ENCODE measurements around the gene BCAR3.

BCAR3 gene

DNA sequence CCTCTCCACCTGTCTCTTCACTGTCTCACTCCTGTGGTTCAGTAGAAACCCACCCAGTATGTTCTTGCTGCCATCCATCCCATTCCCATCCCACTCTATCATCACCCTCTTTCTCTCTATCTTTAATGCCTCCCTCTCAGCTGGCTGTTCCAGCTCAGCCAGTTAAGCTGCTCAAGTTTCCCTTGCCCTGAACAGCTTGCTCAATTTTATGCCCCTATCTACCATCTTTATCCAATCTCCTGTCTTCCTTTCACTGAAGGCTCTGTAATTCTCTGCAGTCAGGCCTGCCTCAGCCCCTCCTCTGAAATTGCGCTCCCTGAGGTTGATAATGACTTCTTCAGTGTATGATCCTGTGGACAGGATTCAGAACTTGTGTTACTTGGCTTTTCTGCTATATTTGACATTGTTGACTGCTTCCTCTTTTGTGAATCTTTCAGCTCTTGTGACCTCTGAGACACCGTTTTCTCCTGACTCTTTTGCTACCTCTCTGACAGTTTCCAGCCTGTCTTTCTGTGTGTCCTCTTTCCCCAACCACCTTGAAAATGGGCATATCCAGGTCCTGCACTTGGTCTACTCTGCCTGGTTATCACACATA, 13.9 kb upstream of the BCAR3 start:
- Histone ChIP-seq H3K27me3 (ENCODE audit: insufficient read depth, low read length) (no peaks in the 10 kb centered on the region), H3K4me1 (ENCODE audit: insufficient read depth, low read length) (peaks cover 10% of the 10 kb centered on the region; the same call in 1 of the 2 replicates), H3K4me3 (ENCODE audit: low read length) (no peak overlapping the region), H3K27ac (ENCODE audit: low read depth, low read length) (no peak overlapping the region), H3K9ac (ENCODE audit: low read depth, low read length) (no peak overlapping the region), H3K9me3 (ENCODE audit: insufficient read depth, low read depth, low read length) (no peaks in the 10 kb centered on the region), H3K36me3 (ENCODE audit: insufficient read depth, low read length) (no peaks in the 10 kb centered on the region)
- WGBS = 96% methylated on average over 2 of the region's 2 CpGs

DNA sequence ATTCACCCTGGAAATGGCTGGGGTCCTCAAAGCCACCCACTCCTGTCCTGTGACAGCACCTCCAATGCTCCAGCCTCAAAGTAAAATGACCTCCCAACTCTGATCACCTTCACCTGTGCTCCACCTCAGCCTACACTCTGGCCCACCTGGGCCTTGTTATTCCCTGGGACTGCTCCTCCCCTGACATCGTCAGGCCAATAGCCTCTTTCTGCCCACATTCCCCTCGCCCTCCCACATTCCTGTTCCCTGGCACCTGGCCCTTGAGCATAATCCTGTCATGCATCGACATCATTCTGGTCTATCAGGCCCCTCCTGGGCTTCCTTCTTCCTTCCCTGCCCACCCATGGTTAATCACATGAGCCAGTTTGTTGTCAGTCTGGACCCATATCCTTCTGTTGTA, 13.2 kb upstream of the BCAR3 start:
- no peak overlapping the region for H3K9ac ChIP-seq (ENCODE audit: low read depth, low read length)
- 90% methylated on average over 3 of the region's 3 CpGs for WGBS
- no peak overlapping the region for H3K27ac ChIP-seq (ENCODE audit: low read depth, low read length)
- H3K4me1 ChIP-seq (ENCODE audit: insufficient read depth, low read length) = peaks cover 10% of the 10 kb centered on the region; the same call in 1 of the 2 replicates
- no peaks in the 10 kb centered on the region for H3K27me3 ChIP-seq (ENCODE audit: insufficient read depth, low read length)
- H3K36me3 ChIP-seq (ENCODE audit: insufficient read depth, low read length) = no peaks in the 10 kb centered on the region
- H3K4me3 ChIP-seq (ENCODE audit: low read length) = no peak overlapping the region
- H3K9me3 ChIP-seq (ENCODE audit: insufficient read depth, low read depth, low read length) = no peaks in the 10 kb centered on the region

DNA sequence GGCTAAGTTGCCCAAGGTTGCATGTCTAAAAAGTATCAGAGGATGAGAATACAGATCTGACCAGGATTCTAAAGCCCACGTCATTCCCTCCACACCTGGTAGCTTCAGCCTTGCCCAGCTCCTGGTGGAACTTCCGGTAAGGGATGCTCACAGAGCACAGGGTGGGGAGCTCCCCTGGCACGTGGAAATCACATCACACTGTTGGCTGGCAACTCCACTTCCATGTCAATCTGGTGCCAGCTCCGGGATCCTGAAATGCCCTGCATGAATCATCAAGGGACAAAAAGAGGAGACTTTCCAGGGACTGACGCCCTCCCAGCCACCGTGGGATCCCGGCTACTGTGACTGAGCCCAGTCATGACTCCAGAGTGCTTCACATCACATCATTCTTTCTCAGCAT, 12.4 kb upstream of the BCAR3 start:
- Histone ChIP-seq H3K4me3 (ENCODE audit: low read length) (no peak overlapping the region), H3K36me3 (ENCODE audit: insufficient read depth, low read length) (no peaks in the 10 kb centered on the region), H3K4me1 (ENCODE audit: insufficient read depth, low read length) (peaks cover 14% of the 10 kb centered on the region; the same call in 1 of the 2 replicates), H3K27ac (ENCODE audit: low read depth, low read length) (no peak overlapping the region), H3K27me3 (ENCODE audit: insufficient read depth, low read length) (no peaks in the 10 kb centered on the region), H3K9ac (ENCODE audit: low read depth, low read length) (no peak overlapping the region), H3K9me3 (ENCODE audit: insufficient read depth, low read depth, low read length) (no peaks in the 10 kb centered on the region)
- WGBS = 86% methylated on average over 7 of the region's 7 CpGs

DNA sequence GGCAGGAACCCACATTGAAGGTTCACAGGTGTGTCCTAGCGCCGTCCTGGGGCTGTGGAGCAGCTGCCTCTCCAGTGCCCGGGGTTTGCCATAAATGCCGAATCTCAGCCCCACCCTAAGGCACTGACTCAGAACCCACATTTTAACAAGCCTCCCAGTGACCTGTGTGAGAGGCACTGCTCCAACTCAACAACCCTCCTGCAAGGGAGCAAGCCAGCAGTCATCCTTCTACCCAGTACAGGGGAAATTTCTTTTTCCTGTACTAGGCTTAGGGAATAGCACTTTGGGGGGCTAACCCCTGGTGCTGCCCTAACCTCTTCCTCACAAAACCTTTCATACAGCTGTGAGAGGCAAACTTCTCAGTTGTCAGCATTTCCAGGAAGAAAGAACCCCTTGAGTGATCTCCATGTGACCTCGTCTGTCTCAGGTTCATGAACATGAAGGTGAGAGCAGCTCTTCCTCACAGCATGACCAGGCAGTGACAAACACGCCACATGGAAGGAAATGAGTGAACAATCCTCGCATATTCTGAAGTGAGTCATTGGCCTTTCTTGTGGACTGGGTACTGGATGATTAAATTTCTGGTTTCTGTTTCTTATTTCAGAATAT, 11.4 kb upstream of the BCAR3 start:
- Histone ChIP-seq H3K4me3 (ENCODE audit: low read length) (no peak overlapping the region), H3K27me3 (ENCODE audit: insufficient read depth, low read length) (no peaks in the 10 kb centered on the region), H3K27ac (ENCODE audit: low read depth, low read length) (no peak overlapping the region), H3K9ac (ENCODE audit: low read depth, low read length) (no peak overlapping the region), H3K9me3 (ENCODE audit: insufficient read depth, low read depth, low read length) (no peaks in the 10 kb centered on the region), H3K4me1 (ENCODE audit: insufficient read depth, low read length) (peaks cover 14% of the 10 kb centered on the region; the same call in 1 of the 2 replicates), H3K36me3 (ENCODE audit: insufficient read depth, low read length) (no peaks in the 10 kb centered on the region)
- 89% methylated on average over 7 of the region's 7 CpGs for WGBS

DNA sequence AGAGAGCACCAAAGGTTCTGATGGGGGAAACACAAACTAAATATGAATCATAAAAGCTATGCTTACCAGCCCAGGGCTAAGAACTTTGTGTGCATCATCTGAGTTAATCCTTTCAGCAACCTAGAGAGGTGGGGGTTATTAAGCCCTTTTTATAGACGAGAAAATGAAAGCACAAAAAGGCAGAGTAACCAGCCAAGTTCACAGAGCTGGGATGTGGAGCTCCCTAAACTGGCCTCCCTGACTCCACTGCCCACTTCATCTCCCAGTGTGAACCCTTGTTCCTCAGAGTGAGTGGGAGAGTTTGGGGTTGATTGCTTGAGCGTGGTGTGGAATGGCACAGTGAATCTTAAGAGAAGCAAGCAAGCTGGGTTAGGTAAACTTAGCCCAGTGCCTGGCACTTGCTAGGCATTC, 10.8 kb upstream of the BCAR3 start:
- Histone ChIP-seq H3K9ac (ENCODE audit: low read depth, low read length) (no peak overlapping the region), H3K36me3 (ENCODE audit: insufficient read depth, low read length) (no peaks in the 10 kb centered on the region), H3K27ac (ENCODE audit: low read depth, low read length) (no peak overlapping the region), H3K9me3 (ENCODE audit: insufficient read depth, low read depth, low read length) (no peaks in the 10 kb centered on the region), H3K4me3 (ENCODE audit: low read length) (no peak overlapping the region), H3K4me1 (ENCODE audit: insufficient read depth, low read length) (peaks cover 14% of the 10 kb centered on the region; the same call in 1 of the 2 replicates), H3K27me3 (ENCODE audit: insufficient read depth, low read length) (no peaks in the 10 kb centered on the region)
- 87% methylated on average over 2 of the region's 2 CpGs for WGBS

DNA sequence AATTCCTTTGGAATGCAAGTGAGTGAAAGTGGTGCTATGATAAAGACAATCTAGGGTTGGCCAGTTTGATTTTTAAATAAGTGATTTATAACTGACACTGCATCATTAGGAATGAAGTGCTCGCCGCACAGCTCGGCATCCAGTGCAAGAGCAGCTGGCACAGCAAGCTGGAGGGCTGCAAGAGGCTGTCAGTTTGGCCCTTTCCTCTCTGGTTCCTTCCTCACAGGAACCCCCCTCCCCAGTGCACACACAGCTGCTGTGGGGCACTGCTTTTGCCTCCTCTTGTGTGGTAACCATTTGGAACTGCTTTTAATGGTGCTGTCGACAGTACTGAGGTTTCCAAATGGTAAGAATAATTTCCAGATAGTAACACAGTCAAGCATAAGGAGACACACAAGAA, 10.4 kb upstream of the BCAR3 start:
- Histone ChIP-seq H3K36me3 (ENCODE audit: insufficient read depth, low read length) (no peaks in the 10 kb centered on the region), H3K27me3 (ENCODE audit: insufficient read depth, low read length) (no peaks in the 10 kb centered on the region), H3K9me3 (ENCODE audit: insufficient read depth, low read depth, low read length) (no peaks in the 10 kb centered on the region), H3K4me1 (ENCODE audit: insufficient read depth, low read length) (peaks cover 14% of the 10 kb centered on the region; the same call in 1 of the 2 replicates), H3K4me3 (ENCODE audit: low read length) (no peak overlapping the region), H3K27ac (ENCODE audit: low read depth, low read length) (no peak overlapping the region), H3K9ac (ENCODE audit: low read depth, low read length) (no peak overlapping the region)
- 85% methylated on average over 4 of the region's 4 CpGs for WGBS

DNA sequence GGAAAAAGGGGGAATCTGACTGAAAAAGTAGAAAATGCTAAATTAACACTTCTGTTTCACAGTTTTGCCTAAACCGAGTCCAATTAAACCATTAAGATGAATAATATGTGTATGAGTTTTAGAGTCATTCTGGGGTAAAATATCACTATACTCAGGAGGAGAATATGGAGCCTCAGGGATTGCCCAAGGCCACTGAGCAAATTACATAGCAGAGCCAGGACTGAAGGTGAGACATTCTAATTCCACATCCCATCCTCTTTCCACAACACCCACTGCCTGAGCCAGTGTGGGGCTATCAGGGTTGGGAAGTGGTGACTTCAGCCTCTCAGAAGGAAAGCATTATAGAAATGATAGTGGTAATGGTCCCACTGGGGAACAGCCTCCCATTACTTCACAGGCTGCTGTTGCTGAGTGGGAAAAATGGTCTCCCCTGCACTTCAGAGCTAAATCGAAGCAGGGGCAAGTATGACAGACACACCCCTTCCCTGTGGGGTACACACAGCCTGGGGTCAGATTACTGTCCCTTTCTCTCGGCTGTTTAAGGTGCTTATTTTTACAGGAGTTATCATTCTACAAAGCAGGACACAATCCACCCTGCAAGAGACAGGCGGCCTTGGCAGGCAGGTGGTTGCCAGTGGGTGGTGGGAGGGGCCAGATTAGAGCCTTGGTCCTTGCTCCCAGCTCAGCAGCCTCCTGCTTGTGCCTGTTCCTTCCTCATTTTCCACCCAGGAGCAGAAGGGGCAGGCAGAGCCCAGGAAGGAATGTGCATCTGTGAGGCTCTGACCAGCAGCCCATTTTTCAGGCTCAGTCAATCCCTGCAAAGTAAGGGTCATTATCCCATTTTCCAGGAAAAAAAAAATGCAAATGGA, 9.5 kb upstream of the BCAR3 start:
- no peak overlapping the region for H3K9ac ChIP-seq (ENCODE audit: low read depth, low read length)
- no peak overlapping the region for H3K27ac ChIP-seq (ENCODE audit: low read depth, low read length)
- no peaks in the 10 kb centered on the region for H3K9me3 ChIP-seq (ENCODE audit: insufficient read depth, low read depth, low read length)
- no peaks in the 10 kb centered on the region for H3K36me3 ChIP-seq (ENCODE audit: insufficient read depth, low read length)
- WGBS = 58% methylated on average over 1 of the region's 4 CpGs
- no peaks in the 10 kb centered on the region for H3K27me3 ChIP-seq (ENCODE audit: insufficient read depth, low read length)
- H3K4me3 ChIP-seq (ENCODE audit: low read length) = no peak overlapping the region
- peaks cover 14% of the 10 kb centered on the region; the same call in 1 of the 2 replicates for H3K4me1 ChIP-seq (ENCODE audit: insufficient read depth, low read length)

DNA sequence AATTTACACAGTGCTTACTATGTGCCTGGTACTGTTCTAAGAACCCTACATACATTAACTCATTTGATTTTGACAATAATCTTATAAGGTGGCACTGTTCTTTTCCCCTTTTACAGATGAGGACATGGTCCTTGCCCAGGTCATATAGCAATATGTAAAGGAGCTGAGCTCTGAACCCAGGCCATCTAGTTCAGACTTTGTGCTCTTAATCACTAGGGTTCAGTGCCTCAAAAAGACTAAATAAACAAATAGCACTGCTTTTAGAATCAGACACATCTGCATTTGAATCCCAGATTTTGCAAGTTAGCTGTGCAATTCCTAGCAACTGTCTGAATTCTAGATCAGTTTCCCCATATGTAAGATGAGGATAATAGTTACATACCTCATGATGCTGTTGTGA, 8.7 kb upstream of the BCAR3 start:
- Histone ChIP-seq H3K9ac (ENCODE audit: low read depth, low read length) (no peak overlapping the region), H3K27me3 (ENCODE audit: insufficient read depth, low read length) (no peaks in the 10 kb centered on the region), H3K36me3 (ENCODE audit: insufficient read depth, low read length) (no peaks in the 10 kb centered on the region), H3K9me3 (ENCODE audit: insufficient read depth, low read depth, low read length) (no peaks in the 10 kb centered on the region), H3K4me3 (ENCODE audit: low read length) (no peak overlapping the region), H3K4me1 (ENCODE audit: insufficient read depth, low read length) (peaks cover 14% of the 10 kb centered on the region; the same call in 1 of the 2 replicates), H3K27ac (ENCODE audit: low read depth, low read length) (no peak overlapping the region)

DNA sequence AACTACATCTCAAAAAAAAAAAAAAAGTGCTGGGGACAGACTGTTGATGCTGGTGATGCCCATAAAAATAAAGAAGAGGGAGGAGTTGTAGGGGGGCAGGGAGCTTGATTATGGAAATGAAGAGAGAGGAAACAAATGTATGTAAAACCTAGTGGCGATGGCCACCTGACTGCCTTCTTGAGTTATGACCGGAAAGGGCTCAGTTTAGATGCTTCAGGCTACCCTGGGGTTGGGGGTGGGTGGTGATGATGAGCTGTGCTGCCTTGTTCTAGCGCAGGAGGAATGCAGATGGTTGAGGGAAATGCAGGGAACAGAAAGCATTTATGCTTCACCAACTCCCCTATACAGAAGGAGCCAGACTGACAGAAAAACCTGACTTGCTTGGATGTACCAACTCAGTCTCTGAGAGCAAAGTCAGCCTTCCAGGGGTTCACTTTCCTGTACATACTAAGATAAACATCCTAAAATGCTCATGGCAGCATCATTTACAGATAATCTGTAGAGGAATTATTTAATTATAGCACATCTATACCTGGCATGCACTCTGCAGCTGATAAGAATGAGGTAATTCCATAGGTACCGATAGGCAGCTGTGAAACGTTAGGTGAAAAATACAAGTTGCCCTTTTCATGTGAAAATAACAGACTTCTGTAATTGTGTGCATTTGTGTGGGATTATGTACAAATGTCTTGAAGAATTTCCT, 8.0 kb upstream of the BCAR3 start:
- no peak overlapping the region for H3K4me3 ChIP-seq (ENCODE audit: low read length)
- WGBS = 84% methylated on average over 5 of the region's 5 CpGs
- H3K9me3 ChIP-seq (ENCODE audit: insufficient read depth, low read depth, low read length) = no peaks in the 10 kb centered on the region
- H3K27me3 ChIP-seq (ENCODE audit: insufficient read depth, low read length) = no peaks in the 10 kb centered on the region
- peaks cover 14% of the 10 kb centered on the region; the same call in 1 of the 2 replicates for H3K4me1 ChIP-seq (ENCODE audit: insufficient read depth, low read length)
- no peak overlapping the region for H3K27ac ChIP-seq (ENCODE audit: low read depth, low read length)
- H3K9ac ChIP-seq (ENCODE audit: low read depth, low read length) = no peak overlapping the region
- H3K36me3 ChIP-seq (ENCODE audit: insufficient read depth, low read length) = no peaks in the 10 kb centered on the region

DNA sequence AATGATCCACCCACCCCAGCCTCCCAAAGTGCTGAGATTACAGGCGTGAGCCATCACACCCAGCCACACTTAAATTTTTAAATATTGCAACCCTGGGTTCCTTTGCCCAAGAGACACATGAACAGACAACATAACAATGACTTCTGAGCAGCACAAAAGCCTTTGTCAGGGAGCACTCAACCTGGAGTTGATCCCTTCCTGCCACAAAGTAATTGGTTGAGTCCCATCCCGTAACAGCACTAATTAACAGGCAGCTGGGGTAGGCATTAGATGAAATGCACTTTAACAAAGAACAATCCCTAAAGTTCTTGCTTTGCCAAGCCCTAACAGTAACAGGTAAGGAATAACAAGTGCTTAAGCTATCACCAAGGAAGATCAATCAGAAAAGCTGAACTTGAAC, 5.9 kb upstream of the BCAR3 start:
- Histone ChIP-seq H3K4me1 (ENCODE audit: insufficient read depth, low read length) (peaks cover 14% of the 10 kb centered on the region; the same call in 1 of the 2 replicates), H3K36me3 (ENCODE audit: insufficient read depth, low read length) (no peaks in the 10 kb centered on the region), H3K27ac (ENCODE audit: low read depth, low read length) (no peak overlapping the region), H3K9me3 (ENCODE audit: insufficient read depth, low read depth, low read length) (no peaks in the 10 kb centered on the region), H3K9ac (ENCODE audit: low read depth, low read length) (no peak overlapping the region), H3K4me3 (ENCODE audit: low read length) (no peak overlapping the region), H3K27me3 (ENCODE audit: insufficient read depth, low read length) (peaks cover 16% of the 10 kb centered on the region)
- 96% methylated on average over 2 of the region's 2 CpGs for WGBS

All from HUES64 (cell line).